Measurements from ENCODE around the gene EXOSC1.

- TF ChIP-seq CTCF (IDR thresholded peaks at IDR 0.05) (no peak), POLR2A (IDR thresholded peaks at IDR 0.05) (no peak)
Observed at GRCh38 chr10:97404044-97404443, 41.8 kb downstream of the EXOSC1 start.
